Measurements from ENCODE around the gene CFL1. TPM values are rescaled to one million over a fixed set of nuclear protein-coding genes. Genes with fewer than 3 reads are reported as not detected.

The CFL1 gene
- total and polyA plus RNA-seq, 2 of the 8 experiments (the other 6 are each of a cell fraction or from before 2014, with no cell fraction given): 1,252 to 1,365 TPM

DNA sequence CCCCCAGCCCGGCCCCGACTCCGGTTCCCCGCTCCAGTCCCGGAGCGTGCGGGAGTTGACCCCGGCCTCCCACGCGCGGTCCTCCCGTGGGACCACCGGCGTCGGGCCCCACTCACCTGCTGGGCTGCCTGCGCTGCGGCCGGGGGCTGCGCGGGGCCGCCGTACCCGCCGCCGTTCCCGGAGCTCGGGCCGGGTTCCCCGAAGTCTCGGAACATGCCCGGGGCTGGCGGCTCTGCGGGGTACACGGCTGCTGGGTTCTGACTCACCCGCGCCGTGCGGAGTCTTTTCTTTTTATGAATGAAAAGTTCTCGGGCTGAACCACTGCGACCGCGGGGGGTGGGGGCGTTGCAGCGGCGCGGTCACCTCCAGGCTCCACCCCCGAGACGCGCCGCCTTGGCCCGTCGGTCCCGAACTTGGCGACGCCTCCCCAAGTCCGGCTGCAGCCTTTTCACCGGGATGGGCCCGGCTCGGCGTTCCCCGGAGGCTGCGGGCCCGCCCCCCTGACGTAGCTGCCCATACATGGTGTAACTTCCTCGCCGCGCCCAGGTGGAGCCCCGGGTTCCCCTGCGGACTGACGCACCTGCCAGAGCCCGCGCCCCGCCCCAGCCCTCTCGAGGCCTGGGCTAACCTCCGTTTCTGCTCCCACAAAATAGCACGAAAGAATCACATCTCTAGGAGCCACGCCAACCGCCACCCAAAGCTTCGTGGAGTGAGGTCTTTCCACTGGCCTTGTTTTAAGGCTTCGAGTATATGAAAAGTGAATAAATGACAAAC lies 42.3 kb upstream of the CFL1 start, which contains the start of gene FOSL1:
Gene FOSL1 (minus strand): TSS at position 264 of the 774 bp plus-strand sequence. CDS start 49 bp downstream, at position 215.
- Histone ChIP-seq H4K91ac (replicated peaks; ENCODE audit: insufficient read length, low read length) (peak within 1 kb of the TSS; percentile 4), H3K14ac (ENCODE audit: insufficient read length) (no peak within 1 kb of the TSS), H2BK5ac (ENCODE audit: low read depth, low read length) (peak within 1 kb of the TSS; percentile 16; the same call in 1 of the 2 replicates), H3K23ac (ENCODE audit: insufficient read length) (no peak within 1 kb of the TSS), H3K23me2 (ENCODE audit: low read depth, low read length) (peaks cover 9% of the 10 kb centered on the region; the same call in 1 of the 2 replicates), H2BK20ac (ENCODE audit: low read length) (no peak within 1 kb of the TSS), H3K36me3 (ENCODE audit: control insufficient read depth in 2 of 4, insufficient read depth in 4 of 4, low read length in 3 of 4) (no peaks in the 10 kb centered on the region), H3K4me1 (replicated peaks in 1 of 4; ENCODE audit: control insufficient read depth in 3 of 4, insufficient read depth in 4 of 4, low read length in 3 of 4) (peaks cover 3 to 11% (median 8%) of the 10 kb centered on the region in 4 experiments; a peak in 6 of 7 replicates), H3K79me2 (ENCODE audit: control insufficient read depth in 1 of 2, insufficient read depth in 2 of 2, low read length in 2 of 2) (no peaks in the 10 kb centered on the region), H3K18ac (ENCODE audit: extremely low read depth, low read length) (peak within 1 kb of the TSS; percentile 87), H2AK5ac (ENCODE audit: low read depth, low read length) (no peak within 1 kb of the TSS), H3K9ac (replicated peaks in 1 of 4; ENCODE audit: extremely low read depth in 1 of 4, low read depth in 3 of 4, low read length in 3 of 4) (peak within 1 kb of the TSS in 3 of 4 experiments; percentile 20 to 38 (median 27); a peak in 4 of 7 replicates), H4K20me1 (replicated peaks in 1 of 2; ENCODE audit: control insufficient read depth in 1 of 2, insufficient read depth in 2 of 2, low read length in 2 of 2) (peaks cover 0 to 4% of the 10 kb centered on the region in 2 experiments), H3K27ac (ENCODE audit: low read depth, low read length) (no peak within 1 kb of the TSS), H4K5ac (ENCODE audit: insufficient read length, low read depth, low read length) (no peak within 1 kb of the TSS), H2BK12ac (ENCODE audit: low read depth, low read length) (peak within 1 kb of the TSS; percentile 40), H2BK15ac (ENCODE audit: low read length) (no peak within 1 kb of the TSS), H3K79me1 (ENCODE audit: low read depth, low read length) (no peaks in the 10 kb centered on the region; the same call in 1 of the 2 replicates), H3K9me3 (ENCODE audit: insufficient read depth in 2 of 2, low read depth in 1 of 2, low read length in 1 of 2) (no peaks in the 10 kb centered on the region), H3K4me2 (ENCODE audit: insufficient read depth in 1 of 2, low read depth in 2 of 2, low read length in 2 of 2) (peak within 1 kb of the TSS; percentile 78 to 89), H2BK120ac (replicated peaks; ENCODE audit: low read depth, low read length) (peak within 1 kb of the TSS; percentile 78), H3K4me3 (ENCODE audit: extremely low read depth in 1 of 4, insufficient read depth in 2 of 4, low read depth in 3 of 4, low read length in 4 of 4) (peak within 1 kb of the TSS; percentile 39 to 71 (median 52)), H3K27me3 (replicated peaks in 1 of 4; ENCODE audit: control insufficient read depth in 3 of 4, extremely low read depth in 1 of 4, insufficient read depth in 3 of 4, low read length in 3 of 4) (peaks cover 15 to 41% (median 36%) of the 10 kb centered on the region in 4 experiments), H2AFZ (ENCODE audit: low read length) (no peak within 1 kb of the TSS), H4K8ac (ENCODE audit: extremely low read depth, insufficient read depth, low read length) (peak within 1 kb of the TSS; percentile 91), H3K4ac (replicated peaks; ENCODE audit: insufficient read length, low read depth, low read length) (no peak within 1 kb of the TSS), H3K56ac (replicated peaks; ENCODE audit: insufficient read length, low read depth, low read length) (no peak within 1 kb of the TSS)
- FAIRE-seq (no peak), DNase-seq (ENCODE audit: low read depth in 1 of 2, low spot score in 2 of 2) (peak; percentile 91 to 93)
- WGBS, 2 experiments (ENCODE audit: extremely low coverage in 1 of 2, insufficient coverage in 1 of 2, insufficient read length in 1 of 2, insufficient replicate concordance in 2 of 2, low coverage in 1 of 2, low lambda C conversion rate in 2 of 2, missing lambda C conversion rate in 1 of 2): 2% methylated on average over 32 of the region's 80 CpGs; no CpG with 5 or more reads in 1 of the 2 experiments
- ChIA-PET CTCF (ENCODE audit: partially characterized antibody) (interaction anchor here (1.5 to 9.7 kb wide), 5 partner anchors 10 to 88 kb away, joined by 3 to 150 read pairs (median 8); partner anchors contain the start of genes CCDC85B and FIBP), POLR2A (ENCODE audit: partially characterized antibody) (interaction anchor here (0.6 to 2.6 kb wide), 8 partner anchors 9 to 47 kb away, joined by 3 to 18 read pairs (median 4); partner anchors contain the start of genes CCDC85B and FIBP)
- TF ChIP-seq RXRA (IDR thresholded peaks at IDR 0.05; ENCODE audit: insufficient read depth, low read depth, low read length): no peak
- peak; percentile 80 for TF ChIP-seq TBP (IDR thresholded peaks at IDR 0.05; ENCODE audit: low read depth, low read length)
- TF ChIP-seq RBBP5 (IDR thresholded peaks at IDR 0.05; ENCODE audit: borderline replicate concordance, low read depth, low read length): no peak
- peak; percentile 79 for TF ChIP-seq ASH2L (IDR thresholded peaks at IDR 0.05; ENCODE audit: low read length)
- TF ChIP-seq CTCF (IDR thresholded peaks at IDR 0.05; ENCODE audit: control extremely low read depth in 1 of 3, insufficient read depth in 1 of 3, low read depth in 1 of 3, low read length in 3 of 3): no peak
- TF ChIP-seq EZH2 (IDR thresholded peaks at IDR 0.05; ENCODE audit: low read depth, low read length, severe bottlenecking): no peak
- TF ChIP-seq SIRT6 (IDR thresholded peaks at IDR 0.05; ENCODE audit: low read length): no peak
- no peak for TF ChIP-seq HDAC6 (IDR thresholded peaks at IDR 0.05; ENCODE audit: low read depth, low read length)
- TF ChIP-seq SP1 (IDR thresholded peaks at IDR 0.05; ENCODE audit: low read depth, low read length): peak; percentile 45; the same call in 1 of the 2 replicates

All from H1 (cell line).